Breast epithelium (tissue), 3 donors: ENCODE data around the gene SCRT2.

Experiments
- CTCF ChIP-seq, 3 donors: fragments of 450-650 bp; IDR thresholded peaks; one replicate each; pipeline ENCODE4 v1.5.1; 2016 to 2017; ENCODE audit warnings: antibody characterized with exemption in 3 of 3, mild to moderate bottlenecking in 3 of 3, moderate library complexity in 3 of 3
- POLR2A ChIP-seq: fragments of 450-650 bp; IDR thresholded peaks from one replicate; pipeline ENCODE4 v1.6.1; 2016; ENCODE audit warnings: antibody characterized with exemption, mild to moderate bottlenecking, moderate library complexity
- POLR2AphosphoS5 ChIP-seq, 3 donors: sonication (generic); formaldehyde crosslinking; IDR thresholded peaks; one replicate each; pipeline ENCODE4 v1.6.1; 2017; ENCODE audit warnings: antibody characterized with exemption in 3 of 3

DNA sequence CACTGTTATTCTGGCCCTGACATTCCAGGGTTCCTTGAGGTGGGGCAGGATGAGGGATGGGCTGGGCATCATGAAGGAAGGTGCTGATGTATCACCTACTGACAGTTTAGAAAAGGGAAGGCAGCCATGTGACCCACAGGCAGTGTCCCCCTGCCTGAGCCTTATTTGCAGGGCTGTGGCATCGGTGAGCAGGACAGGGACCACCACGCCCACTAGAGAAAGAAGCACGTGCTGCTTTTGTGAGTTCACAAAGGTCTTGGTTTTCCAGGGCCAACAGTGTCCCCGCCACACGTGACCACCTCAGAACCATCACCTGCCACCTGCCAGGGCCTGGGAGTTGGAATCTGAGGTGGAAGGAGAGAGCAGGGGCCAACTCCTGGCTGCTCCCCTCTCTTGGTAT is 43.5 kb upstream of the SCRT2 start:
- no peak for TF ChIP-seq CTCF (IDR thresholded peaks at IDR 0.05)
- no peak for TF ChIP-seq POLR2A
- no peak for TF ChIP-seq POLR2AphosphoS5 (IDR thresholded peaks at IDR 0.05)
